ENCODE data around the gene WDR43. TPM values are rescaled to one million over a fixed set of nuclear protein-coding genes. Genes with fewer than 3 reads are reported as not detected.
A peak's percentile ranks its signal among the peaks of the same experiment; 100 is the strongest.

WDR43 gene
- total RNA-seq, 2 donors from 2014 or later = 33.3 to 41.7 TPM

DNA sequence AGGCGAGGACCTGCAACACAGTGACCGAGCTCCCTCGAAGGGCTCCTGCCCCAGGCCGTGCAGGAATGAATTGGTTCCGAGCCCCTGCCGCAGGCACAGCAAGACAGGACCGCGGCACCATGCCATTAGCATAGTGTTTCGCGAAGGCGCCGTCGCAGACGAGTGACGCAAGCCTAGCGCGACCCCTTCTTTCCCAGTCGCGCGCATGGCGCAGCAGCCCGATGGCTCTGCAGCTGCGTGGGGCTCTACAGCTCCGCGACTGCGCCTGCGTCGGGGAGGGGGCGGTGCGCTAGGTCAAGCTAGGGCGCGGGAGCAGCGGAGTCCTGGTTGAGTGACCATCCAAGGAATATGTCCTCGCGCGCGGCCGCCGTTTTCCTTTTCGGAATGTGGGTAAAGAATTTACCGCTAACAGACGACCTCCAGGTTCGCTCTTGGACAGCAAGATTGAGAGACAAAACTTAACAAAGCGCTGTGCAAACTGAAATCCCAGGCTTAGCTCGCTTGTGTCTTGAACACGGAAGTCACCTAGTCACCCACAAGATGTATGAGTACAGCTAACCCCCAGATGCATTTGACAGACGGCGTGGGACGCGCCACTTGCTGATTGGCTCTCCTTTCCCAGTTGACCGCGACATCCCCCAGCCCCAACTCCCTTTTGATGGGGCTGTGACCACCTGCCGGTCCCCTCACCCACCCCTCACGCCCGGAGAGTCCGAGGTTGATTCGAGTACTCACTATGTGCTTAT lies 24.1 kb upstream of the WDR43 start, which contains the start of gene TRMT61B:
Gene TRMT61B (minus strand): TSS at position 164 of the 746 bp plus-strand sequence. CDS start 32 bp downstream, at position 132.
- Histone ChIP-seq H3K4me1 (peaks cover 13% of the 10 kb centered on the region), H3K9me3 (no peaks in the 10 kb centered on the region), H3K27ac (peak within 1 kb of the TSS; percentile 72), H3K4me3 (peak within 1 kb of the TSS; percentile 85), H3K9ac (ENCODE audit: low read depth in 2 of 2, low read length in 2 of 2) (peak within 1 kb of the TSS; percentile 75 to 76), H3K36me3 (no peaks in the 10 kb centered on the region), H3K27me3 (no peaks in the 10 kb centered on the region)
- DNase-seq = peak; percentile 97
- TF ChIP-seq, protein P1, sequence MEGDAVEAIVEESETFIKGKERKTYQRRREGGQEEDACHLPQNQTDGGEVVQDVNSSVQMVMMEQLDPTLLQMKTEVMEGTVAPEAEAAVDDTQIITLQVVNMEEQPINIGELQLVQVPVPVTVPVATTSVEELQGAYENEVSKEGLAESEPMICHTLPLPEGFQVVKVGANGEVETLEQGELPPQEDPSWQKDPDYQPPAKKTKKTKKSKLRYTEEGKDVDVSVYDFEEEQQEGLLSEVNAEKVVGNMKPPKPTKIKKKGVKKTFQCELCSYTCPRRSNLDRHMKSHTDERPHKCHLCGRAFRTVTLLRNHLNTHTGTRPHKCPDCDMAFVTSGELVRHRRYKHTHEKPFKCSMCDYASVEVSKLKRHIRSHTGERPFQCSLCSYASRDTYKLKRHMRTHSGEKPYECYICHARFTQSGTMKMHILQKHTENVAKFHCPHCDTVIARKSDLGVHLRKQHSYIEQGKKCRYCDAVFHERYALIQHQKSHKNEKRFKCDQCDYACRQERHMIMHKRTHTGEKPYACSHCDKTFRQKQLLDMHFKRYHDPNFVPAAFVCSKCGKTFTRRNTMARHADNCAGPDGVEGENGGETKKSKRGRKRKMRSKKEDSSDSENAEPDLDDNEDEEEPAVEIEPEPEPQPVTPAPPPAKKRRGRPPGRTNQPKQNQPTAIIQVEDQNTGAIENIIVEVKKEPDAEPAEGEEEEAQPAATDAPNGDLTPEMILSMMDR (IDR thresholded peaks at IDR 0.05) = no peak
- intact Hi-C loops (cut with DNase I) = no loop called here

DNA sequence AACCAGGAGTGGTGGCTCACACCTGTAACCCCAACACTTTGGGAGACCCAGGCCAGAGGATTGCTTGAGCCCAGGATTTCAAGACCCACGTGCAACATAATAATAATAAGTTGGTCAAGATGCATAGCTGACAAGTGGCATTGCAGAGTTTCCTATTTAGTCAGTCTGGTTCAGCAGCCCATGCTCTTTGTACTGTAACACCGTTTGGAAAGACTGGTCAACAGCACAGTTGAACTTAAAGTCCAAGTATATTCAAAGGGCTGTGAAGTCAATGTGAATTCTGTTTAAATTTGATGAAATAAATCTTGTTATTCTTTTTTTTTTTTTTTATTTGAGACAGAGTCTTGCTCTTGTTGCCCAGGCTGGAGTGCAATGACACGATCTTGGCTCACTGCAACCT lies 22.8 kb upstream of the WDR43 start:
- H3K36me3 ChIP-seq = no peaks in the 10 kb centered on the region
- TF ChIP-seq, protein P1 (IDR thresholded peaks at IDR 0.05) = no peak
- H3K4me1 ChIP-seq = peaks cover 13% of the 10 kb centered on the region
- H3K27me3 ChIP-seq = no peaks in the 10 kb centered on the region
- no peak for DNase-seq
- no peak overlapping the region for H3K27ac ChIP-seq
- intact Hi-C loops (cut with DNase I) = no loop called here
- no peaks in the 10 kb centered on the region for H3K9me3 ChIP-seq
- H3K9ac ChIP-seq (ENCODE audit: low read depth in 2 of 2, low read length in 2 of 2) = no peak overlapping the region
- H3K4me3 ChIP-seq = no peak overlapping the region

DNA sequence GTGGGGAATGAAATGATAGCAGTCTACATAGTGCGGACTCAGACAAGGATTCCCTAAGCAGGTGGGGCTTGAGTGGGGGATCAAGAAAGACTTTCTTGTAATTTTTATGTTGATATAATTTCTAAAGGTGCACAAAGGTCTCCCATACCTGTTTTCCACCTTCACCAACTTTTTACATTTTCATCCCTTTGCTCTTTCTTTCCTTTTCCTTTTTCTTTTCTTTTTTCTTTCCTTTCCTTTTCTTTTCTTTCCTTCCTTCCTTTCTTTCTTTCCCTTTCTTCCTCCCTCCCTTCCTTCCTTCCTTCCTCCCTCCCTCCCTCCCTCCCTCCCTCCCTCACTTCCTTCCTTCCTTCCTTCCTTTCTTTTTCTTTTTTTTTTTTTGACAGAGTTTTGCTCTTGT lies 14.3 kb upstream of the WDR43 start:
- Histone ChIP-seq H3K4me1 (no peaks in the 10 kb centered on the region), H3K9me3 (no peaks in the 10 kb centered on the region), H3K4me3 (no peak overlapping the region), H3K27me3 (no peaks in the 10 kb centered on the region), H3K9ac (ENCODE audit: low read depth in 2 of 2, low read length in 2 of 2) (no peak overlapping the region), H3K27ac (no peak overlapping the region), H3K36me3 (no peaks in the 10 kb centered on the region)
- TF ChIP-seq, protein P1 (IDR thresholded peaks at IDR 0.05) = no peak
- DNase-seq = no peak
- intact Hi-C loops (cut with DNase I) = no loop called here

DNA sequence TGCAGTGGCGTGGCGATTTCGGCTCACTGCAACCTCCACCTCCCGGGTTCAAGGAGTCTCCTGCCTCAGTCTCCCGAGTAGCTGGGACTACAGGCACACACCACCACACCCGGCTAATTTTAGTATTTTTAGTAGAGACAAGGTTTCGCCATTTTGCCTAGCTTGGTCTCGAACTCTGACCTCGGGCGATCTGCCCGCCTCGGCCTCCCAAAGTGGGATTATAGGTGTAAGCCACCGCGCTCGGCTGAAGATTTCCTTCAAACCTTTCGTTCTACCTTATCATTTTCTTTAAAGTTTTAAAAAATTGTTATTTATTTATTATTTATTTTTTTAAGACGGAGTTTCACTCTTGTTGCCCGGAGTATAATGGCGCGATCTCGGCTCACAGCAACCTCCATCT lies 979 bp upstream of the WDR43 start:
- Histone ChIP-seq H3K9me3 (no peaks in the 10 kb centered on the region), H3K27me3 (no peaks in the 10 kb centered on the region), H3K4me1 (no peaks in the 10 kb centered on the region), H3K36me3 (no peaks in the 10 kb centered on the region), H3K4me3 (no peak overlapping the region), H3K27ac (no peak overlapping the region), H3K9ac (ENCODE audit: low read depth in 2 of 2, low read length in 2 of 2) (no peak overlapping the region)
- intact Hi-C loops (cut with DNase I) = no loop called here
- TF ChIP-seq, protein P1 (IDR thresholded peaks at IDR 0.05) = no peak
- no peak for DNase-seq

DNA sequence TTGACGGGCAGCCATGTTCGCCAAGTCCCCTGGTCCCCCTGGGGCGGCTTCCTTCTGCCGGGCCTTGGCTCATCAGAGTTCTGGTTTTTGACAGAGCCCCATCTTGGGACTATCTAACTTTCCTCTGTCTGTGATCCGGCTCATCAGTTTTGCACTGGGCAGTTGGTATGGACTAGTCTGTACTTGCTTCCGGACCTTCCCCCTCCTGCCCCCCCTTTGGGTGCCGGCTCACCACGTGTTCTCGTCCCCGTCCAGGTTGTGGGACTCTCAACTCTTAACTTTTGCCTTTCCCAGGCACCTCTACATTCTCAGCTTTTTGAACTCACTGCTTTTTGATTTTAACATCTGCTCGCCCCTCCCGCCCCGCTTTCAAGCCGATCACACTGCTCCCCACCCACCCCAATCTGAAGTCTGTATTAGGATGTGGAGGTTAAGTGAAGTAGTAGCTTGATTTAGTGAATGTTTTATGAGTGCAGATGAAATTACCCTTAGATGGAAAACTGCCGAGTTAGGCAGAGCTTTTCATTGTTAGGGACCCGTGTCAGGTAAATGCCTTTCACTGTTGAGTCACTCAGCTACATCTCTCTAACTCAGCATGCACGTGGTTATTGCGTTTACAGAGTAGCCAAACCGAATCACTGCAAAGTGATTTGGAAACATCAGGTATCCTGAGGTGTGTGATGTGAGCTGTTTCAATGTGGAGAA lies 874 bp downstream of the WDR43 start:
- H3K9me3 ChIP-seq = no peaks in the 10 kb centered on the region
- no peaks in the 10 kb centered on the region for H3K36me3 ChIP-seq
- peak overlapping the region; percentile 91 for H3K4me3 ChIP-seq
- intact Hi-C loops (cut with DNase I) = no loop called here
- peak overlapping the region; percentile 74 for H3K27ac ChIP-seq
- peak overlapping the region; percentile 81 to 94 for H3K9ac ChIP-seq (ENCODE audit: low read depth in 2 of 2, low read length in 2 of 2)
- TF ChIP-seq, protein P1 (IDR thresholded peaks at IDR 0.05) = no peak
- DNase-seq = peak; percentile 50
- no peaks in the 10 kb centered on the region for H3K27me3 ChIP-seq
- H3K4me1 ChIP-seq = no peaks in the 10 kb centered on the region
